SKM-1 treated with dmso at 0.1 percent for 144 hours (cell line): ENCODE results near the gene MYMX.
A peak's percentile ranks its signal among the peaks of the same experiment; 100 is the strongest.
"Not testable (repeated sequence)": the region's sequence is repeated elsewhere in the genome, so short reads cannot be mapped to it uniquely, and the experiment has no call there.

ENCODE experiments used
- DNase-seq: peaks from one replicate; lab custom pipeline; 2025; ENCODE audit not compliant: unreplicated experiment; lab: John Stamatoyannopoulos, UW

MYMX gene

GRCh38 chr6:44185953-44186634 lies 30.6 kb upstream of the MYMX start:
- no peak for DNase-seq

- DNase-seq, result no peak
Observed at GRCh38 chr6:44186635-44187025, 30.1 kb upstream of the MYMX start.

- no peak for DNase-seq
Observed at GRCh38 chr6:44188819-44189218, 27.9 kb upstream of the MYMX start.

GRCh38 chr6:44189257-44189656 lies 27.5 kb upstream of the MYMX start:
- no peak for DNase-seq

GRCh38 chr6:44190715-44191114 lies 26.0 kb upstream of the MYMX start:
- no peak for DNase-seq

GRCh38 chr6:44192428-44193041 lies 24.2 kb upstream of the MYMX start:
- no peak for DNase-seq

GRCh38 chr6:44193307-44193910 lies 23.3 kb upstream of the MYMX start:
- DNase-seq, result no peak

GRCh38 chr6:44194326-44194725 lies 22.4 kb upstream of the MYMX start:
- no peak for DNase-seq

GRCh38 chr6:44196351-44196750 lies 20.4 kb upstream of the MYMX start:
- DNase-seq, result not testable (repeated sequence)

GRCh38 chr6:44198684-44199083 lies 18.0 kb upstream of the MYMX start:
- DNase-seq, result no peak

- DNase-seq, result no peak
Observed at GRCh38 chr6:44199883-44200282, 16.8 kb upstream of the MYMX start.

- no peak for DNase-seq
Observed at GRCh38 chr6:44201200-44201599, 15.5 kb upstream of the MYMX start.

GRCh38 chr6:44201638-44202303 lies 15.0 kb upstream of the MYMX start:
- DNase-seq, result no peak

- no peak for DNase-seq
Observed at GRCh38 chr6:44202332-44202971, 14.3 kb upstream of the MYMX start.

- DNase-seq, result no peak
Observed at GRCh38 chr6:44202972-44203750, 13.6 kb upstream of the MYMX start.

- DNase-seq, result no peak
Observed at GRCh38 chr6:44203955-44204354, 12.8 kb upstream of the MYMX start.

- no peak for DNase-seq
Observed at GRCh38 chr6:44207966-44208365, 8.8 kb upstream of the MYMX start.

GRCh38 chr6:44211284-44211683 lies 5.4 kb upstream of the MYMX start:
- peak; percentile 73 for DNase-seq

GRCh38 chr6:44214307-44214706 lies 2.4 kb upstream of the MYMX start:
- DNase-seq, result no peak

- DNase-seq, result no peak
Observed at GRCh38 chr6:44217332-44218143, 812 bp downstream of the MYMX start.
